ENCODE results near the gene ZCCHC2. TPM values are rescaled to one million over a fixed set of nuclear protein-coding genes. Genes with fewer than 3 reads are reported as not detected.
A peak's percentile ranks its signal among the peaks of the same experiment; 100 is the strongest.

ZCCHC2 gene
- total and polyA plus RNA-seq, 9 of the 15 experiments (the other 6 are each of a cell fraction or from before 2014, with no cell fraction given): 1.0 to 9.2 (median 6.0) TPM

- WGBS (ENCODE audit: insufficient coverage, low coverage, missing lambda C conversion rate): 83% methylated on average over 8 of the region's 9 CpGs
- DNase-seq (ENCODE audit: extremely low read depth in 1 of 4, low spot score in 3 of 4) (no peak), ATAC-seq (no peak), FAIRE-seq (no peak)
- H3K27me3 ChIP-seq (ENCODE audit: control insufficient read depth in 2 of 2, insufficient read depth in 2 of 2, low read length in 2 of 2): no peaks in the 10 kb centered on the region
- H3K4me3 ChIP-seq: no peak overlapping the region
- ChIA-PET POLR2A (no interaction called here), CTCF (ENCODE audit: low intra/inter-chr PET ratio) (no interaction called here)
- no peaks in the 10 kb centered on the region for H3K79me2 ChIP-seq (ENCODE audit: control insufficient read depth, insufficient read depth, low read length)
- intact Hi-C loops (cut with micrococcal nuclease): no loop called here
- no peaks in the 10 kb centered on the region for H3K9me1 ChIP-seq (ENCODE audit: control insufficient read depth, insufficient read depth, low read length)
- peaks cover 24% of the 10 kb centered on the region; the same call in 2 of the 3 replicates for H3K36me3 ChIP-seq (ENCODE audit: control insufficient read depth, insufficient read depth, low read length)
- in situ Hi-C loops (cut with MboI): no loop called here
- no peak overlapping the region for H3K4me2 ChIP-seq (ENCODE audit: insufficient read depth, low read length)
- H3K4me1 ChIP-seq (replicated peaks in 1 of 2; ENCODE audit: control insufficient read depth in 2 of 2, insufficient read depth in 2 of 2, low read length in 2 of 2): peaks cover 0 to 14% of the 10 kb centered on the region in 2 experiments; a peak in 3 of 5 replicates
- TF ChIP-seq BRF2 (IDR thresholded peaks at IDR 0.05; ENCODE audit: borderline replicate concordance, insufficient read depth, insufficient read length): no peak
- no peak for TF ChIP-seq CEBPG (CRISPR knock-in tag; IDR thresholded peaks at IDR 0.05)
- no peak for TF ChIP-seq CEBPG (tag; conservative IDR thresholded peaks at IDR 0.05 in 1 of 2, IDR thresholded peaks at IDR 0.05 in 1 of 2)
- H3K9me3 ChIP-seq (replicated peaks; ENCODE audit: control insufficient read depth, insufficient read depth, low read depth, low read length): no peaks in the 10 kb centered on the region
- no TSS peak for BruUV-seq (replicated peaks)
- no peak overlapping the region for H3K9ac ChIP-seq (ENCODE audit: insufficient read depth in 1 of 2, low read depth in 2 of 2, low read length in 2 of 2)
- H2AFZ ChIP-seq (ENCODE audit: low read depth, low read length): no peak overlapping the region
- H3K27ac ChIP-seq (ENCODE audit: extremely low read depth, low read depth, low read length): no peak overlapping the region
- H4K20me1 ChIP-seq (replicated peaks; ENCODE audit: control insufficient read depth, insufficient read depth, low read length): no peaks in the 10 kb centered on the region
These were observed 27.9 kb downstream of the ZCCHC2 start for GRCh38 chr18:62550746-62551145.

DNA sequence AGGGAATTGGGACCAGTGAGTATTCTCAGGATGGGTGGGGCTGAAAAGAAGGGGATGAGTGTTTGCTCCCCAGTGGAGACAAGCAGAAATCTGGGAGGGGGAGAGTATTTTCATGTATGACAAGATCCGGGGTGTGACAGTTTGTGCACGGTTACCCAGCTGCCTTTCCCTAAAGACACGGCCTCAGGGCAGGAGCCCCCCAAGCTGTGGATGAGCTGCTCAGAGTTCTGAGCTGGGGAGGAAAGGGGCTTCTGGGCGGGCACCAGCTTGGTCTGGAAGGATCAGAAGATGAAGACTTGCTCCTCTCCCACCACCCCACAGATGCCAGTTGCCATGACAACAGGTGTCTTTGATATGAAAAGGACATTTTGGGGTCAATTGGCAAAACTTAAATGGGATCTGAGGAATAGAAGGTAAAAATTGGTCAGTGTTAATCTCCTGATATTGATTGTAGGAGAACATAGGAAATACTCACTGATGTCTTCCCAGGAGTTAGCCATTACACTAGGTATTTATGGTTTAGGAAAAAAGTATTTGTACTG, 29.2 kb downstream of the ZCCHC2 start:
- H3K27me3 ChIP-seq (ENCODE audit: control insufficient read depth in 2 of 2, insufficient read depth in 2 of 2, low read length in 2 of 2): no peaks in the 10 kb centered on the region
- CTCF ChIA-PET (ENCODE audit: low intra/inter-chr PET ratio): no interaction called here
- DNase-seq (ENCODE audit: extremely low read depth in 1 of 4, low spot score in 3 of 4) (no peak), FAIRE-seq (no peak), ATAC-seq (no peak)
- no peaks in the 10 kb centered on the region for H3K9me3 ChIP-seq (replicated peaks; ENCODE audit: control insufficient read depth, insufficient read depth, low read depth, low read length)
- no peak overlapping the region for H3K4me2 ChIP-seq (ENCODE audit: insufficient read depth, low read length)
- H3K9ac ChIP-seq (ENCODE audit: insufficient read depth in 1 of 2, low read depth in 2 of 2, low read length in 2 of 2): no peak overlapping the region
- no peak overlapping the region for H2AFZ ChIP-seq (ENCODE audit: low read depth, low read length)
- WGBS (ENCODE audit: insufficient coverage, low coverage, missing lambda C conversion rate): 92% methylated on average over 2 of the region's 4 CpGs
- peaks cover 26% of the 10 kb centered on the region; the same call in 2 of the 3 replicates for H3K36me3 ChIP-seq (ENCODE audit: control insufficient read depth, insufficient read depth, low read length)
- POLR2A ChIA-PET: interaction anchor here (0.6 to 0.7 kb wide), 2 partner anchors 9 to 843 kb away, joined by 3 read pairs; no protein-coding TSS in a partner anchor
- TF ChIP-seq ZNF507 (tag; conservative IDR thresholded peaks at IDR 0.05) (no peak), E2F6 (IDR thresholded peaks at IDR 0.05; ENCODE audit: borderline replicate concordance in 1 of 2, extremely low read depth in 1 of 2, insufficient read depth in 1 of 2, insufficient read length in 1 of 2, low read depth in 1 of 2, low read length in 1 of 2, poor library complexity in 1 of 2, severe bottlenecking in 1 of 2) (no peak), ETV6 (IDR thresholded peaks at IDR 0.05; ENCODE audit: borderline replicate concordance in 1 of 2, low read depth in 2 of 2, low read length in 1 of 2) (no peak), ETV6 (CRISPR knock-in tag; IDR thresholded peaks at IDR 0.05; ENCODE audit: borderline replicate concordance) (no peak), RFX1 (IDR thresholded peaks at IDR 0.05) (peak; percentile 80), PHB (CRISPR knock-in tag; IDR thresholded peaks at IDR 0.05) (no peak)
- TF ChIP-seq, protein P1, sequence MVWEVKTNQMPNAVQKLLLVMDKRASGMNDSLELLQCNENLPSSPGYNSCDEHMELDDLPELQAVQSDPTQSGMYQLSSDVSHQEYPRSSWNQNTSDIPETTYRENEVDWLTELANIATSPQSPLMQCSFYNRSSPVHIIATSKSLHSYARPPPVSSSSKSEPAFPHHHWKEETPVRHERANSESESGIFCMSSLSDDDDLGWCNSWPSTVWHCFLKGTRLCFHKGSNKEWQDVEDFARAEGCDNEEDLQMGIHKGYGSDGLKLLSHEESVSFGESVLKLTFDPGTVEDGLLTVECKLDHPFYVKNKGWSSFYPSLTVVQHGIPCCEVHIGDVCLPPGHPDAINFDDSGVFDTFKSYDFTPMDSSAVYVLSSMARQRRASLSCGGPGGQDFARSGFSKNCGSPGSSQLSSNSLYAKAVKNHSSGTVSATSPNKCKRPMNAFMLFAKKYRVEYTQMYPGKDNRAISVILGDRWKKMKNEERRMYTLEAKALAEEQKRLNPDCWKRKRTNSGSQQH (CRISPR knock-in tag; IDR thresholded peaks at IDR 0.05): no peak
- in situ Hi-C loops (cut with MboI): no loop called here
- no peak overlapping the region for H3K4me3 ChIP-seq
- BruUV-seq (replicated peaks): no TSS peak
- no peak overlapping the region for H3K27ac ChIP-seq (ENCODE audit: extremely low read depth, low read depth, low read length)
- H3K9me1 ChIP-seq (ENCODE audit: control insufficient read depth, insufficient read depth, low read length): no peaks in the 10 kb centered on the region
- intact Hi-C loops (cut with micrococcal nuclease): no loop called here
- peaks cover 0 to 14% of the 10 kb centered on the region in 2 experiments; a peak in 3 of 5 replicates for H3K4me1 ChIP-seq (replicated peaks in 1 of 2; ENCODE audit: control insufficient read depth in 2 of 2, insufficient read depth in 2 of 2, low read length in 2 of 2)
- no peaks in the 10 kb centered on the region for H3K79me2 ChIP-seq (ENCODE audit: control insufficient read depth, insufficient read depth, low read length)
- no peaks in the 10 kb centered on the region for H4K20me1 ChIP-seq (replicated peaks; ENCODE audit: control insufficient read depth, insufficient read depth, low read length)

Measured in K562 (cell line).